PC-3 (cell line): Measurements from ENCODE around the gene FARS2. TPM values are rescaled to one million over a fixed set of nuclear protein-coding genes. Genes with fewer than 3 reads are reported as not detected.

Source experiments
- ATAC-seq: fragments of 200-7000 bp; cut with Tn5 transposase; 2 replicates; pipeline ENCODE4 v1.9.1; 2020; ENCODE audit warnings: mild to moderate bottlenecking, moderate library complexity
- BruUV-seq: library from RNA; stranded (reverse); fragments of 400-500 nt; replicated peaks from 2 replicates; lab custom pipeline; 2021; lab: Mats Ljungman, UMichigan
- CTCF ChIA-PET: fragments of 300-600 bp; sonication (Branson Sonifier 250); formaldehyde crosslinking; loops from one replicate; lab custom pipeline; 2022; ENCODE audit warnings: antibody characterized with exemption; lab: Charles Lee
- POLR2A ChIA-PET: fragments of 300-600 bp; sonication (Branson Sonifier 250); formaldehyde crosslinking; loops from one replicate; lab custom pipeline; 2022; ENCODE audit warnings: antibody characterized with exemption; ENCODE audit not compliant: unreplicated experiment; lab: Charles Lee
- DNase-seq: peaks from one replicate; pipeline ENCODE4 v3.0.0-alpha.2; 2015
- H2AFZ ChIP-seq: fragments of 300-600 bp; sonication (generic); 2 replicates; pipeline ENCODE4 v1.6.0; 2016; ENCODE audit warnings: antibody characterized with exemption, low read length
- H3F3A ChIP-seq: fragments of 300-600 bp; sonication (generic); one replicate; pipeline ENCODE4 v1.6.0; 2017; ENCODE audit warnings: antibody characterized with exemption, low read length, control low read depth, mild to moderate bottlenecking; ENCODE audit not compliant: unreplicated experiment
- H3K27ac ChIP-seq: fragments of 300-600 bp; sonication (generic); 2 replicates; pipeline ENCODE4 v1.5.1; 2016; ENCODE audit warnings: mild to moderate bottlenecking, low read length
- H3K27me3 ChIP-seq: fragments of 300-600 bp; sonication (generic); 2 replicates; pipeline ENCODE4 v1.6.1; 2016; ENCODE audit warnings: low read length, mixed read lengths
- H3K36me3 ChIP-seq: fragments of 300-600 bp; sonication (generic); 2 replicates; pipeline ENCODE4 v1.6.1; 2016; ENCODE audit warnings: low read depth, mixed run types, low read length, mixed read lengths
- H3K4me1 ChIP-seq: fragments of 300-600 bp; sonication (generic); 2 replicates; pipeline ENCODE4 v1.5.1; 2016; ENCODE audit warnings: low read length; ENCODE audit not compliant: insufficient read depth
- H3K4me2 ChIP-seq: fragments of 300-600 bp; sonication (generic); 2 replicates; pipeline ENCODE4 v1.6.0; 2016; ENCODE audit warnings: low read length
- H3K4me3 ChIP-seq: fragments of 300-600 bp; sonication (generic); 2 replicates; pipeline ENCODE4 v1.5.1; 2016; ENCODE audit warnings: mild to moderate bottlenecking, low read length, mixed read lengths
- H3K79me2 ChIP-seq: fragments of 300-600 bp; sonication (generic); 2 replicates; pipeline ENCODE4 v1.6.1; 2017; ENCODE audit warnings: low read length, mixed read lengths
- H3K9ac ChIP-seq: fragments of 300-600 bp; sonication (generic); 2 replicates; pipeline ENCODE4 v1.6.0; 2016; ENCODE audit warnings: mild to moderate bottlenecking, low read length
- H3K9me2 ChIP-seq: fragments of 300-600 bp; sonication (generic); replicated peaks from 2 replicates; pipeline ENCODE4 v1.6.1; 2016; ENCODE audit warnings: mixed run types, low read length, mixed read lengths
- H3K9me3 ChIP-seq: fragments of 300-600 bp; sonication (generic); 2 replicates; pipeline ENCODE4 v1.6.1; 2016; ENCODE audit warnings: low read length, mixed read lengths
- H4K20me1 ChIP-seq: fragments of 300-600 bp; sonication (generic); 2 replicates; pipeline ENCODE4 v1.6.1; 2016; ENCODE audit warnings: low read length, mixed read lengths
- CTCF ChIP-seq: fragments of 300-600 bp; sonication (generic); conservative IDR thresholded peaks from 2 replicates; pipeline ENCODE4 v1.5.1; 2017; ENCODE audit warnings: antibody characterized with exemption, low read depth, mild to moderate bottlenecking, low read length
- EZH2phosphoT487 ChIP-seq: fragments of 300-600 bp; sonication (generic); IDR thresholded peaks from 2 replicates; pipeline ENCODE4 v1.6.1; 2018; ENCODE audit warnings: mild to moderate bottlenecking, antibody characterized with exemption, low read length, borderline replicate concordance
- intact Hi-C: fragments of 100-400 bp; cut with micrococcal nuclease; formaldehyde crosslinking; loops from 2 replicates; pipeline ENCODE4 v1.9.0; 2023
- total RNA-seq: library from RNA; depleted of rRNA; stranded (reverse); fragments of >200 nt; gene quantifications from 2 replicates; pipeline ENCODE4 v1.2.3, GENCODE V29; 2014

FARS2 gene
- total RNA-seq, 1 experiment from 2014 or later: 23.0 TPM

- TF ChIP-seq CTCF (no peak), EZH2phosphoT487 (no peak)
- no peaks in the 10 kb centered on the region for H3K9me2 ChIP-seq
- no peak overlapping the region for H3K27ac ChIP-seq
- H3K4me3 ChIP-seq: no peak overlapping the region
- H3K4me1 ChIP-seq: peaks cover 33% of the 10 kb centered on the region
- no peak overlapping the region for H3K9ac ChIP-seq
- no peaks in the 10 kb centered on the region for H3K36me3 ChIP-seq
- no peak for DNase-seq
- H4K20me1 ChIP-seq: no peaks in the 10 kb centered on the region
- no peak overlapping the region for H2AFZ ChIP-seq
- BruUV-seq: no TSS peak
- ChIA-PET CTCF (no interaction called here), POLR2A (no interaction called here)
- H3K79me2 ChIP-seq: no peaks in the 10 kb centered on the region
- no peak overlapping the region for H3K4me2 ChIP-seq
- H3K27me3 ChIP-seq: no peaks in the 10 kb centered on the region
- ATAC-seq: no peak
- no peaks in the 10 kb centered on the region for H3K9me3 ChIP-seq
- intact Hi-C loops: no loop called here
- no peaks in the 10 kb centered on the region for H3F3A ChIP-seq
Measured at GRCh38 chr6:5469101-5469846, 208.0 kb downstream of the FARS2 start.

- intact Hi-C loops: loop anchor here (1.0 to 5.0 kb wide), 7 partner anchors 27 to 1076 kb away; no protein-coding TSS in a partner anchor
- H3K9ac ChIP-seq: peak overlapping the region; percentile 50
Measured at GRCh38 chr6:5471044-5471443, 209.7 kb downstream of the FARS2 start.

More at GRCh38 chr6:5471044-5471443, 209.7 kb downstream of the FARS2 start:
- ChIA-PET CTCF (interaction anchor here (0.6 to 1.2 kb wide), 10 partner anchors 13 to 396 kb away, joined by 3 to 13 read pairs (median 4); no protein-coding TSS in a partner anchor), POLR2A (no interaction called here)
- no peak overlapping the region for H3K4me3 ChIP-seq
- no peaks in the 10 kb centered on the region for H3K27me3 ChIP-seq
- no peaks in the 10 kb centered on the region for H3K9me2 ChIP-seq
- H3K79me2 ChIP-seq: no peaks in the 10 kb centered on the region
- DNase-seq (peak; percentile 74), ATAC-seq (peak; percentile 72)
- 0 out of 2 replicates have a peak overlapping the region, but pooled peaks have one; percentile 40 for H2AFZ ChIP-seq
- H3K4me2 ChIP-seq: peak overlapping the region; percentile 58
- H3K27ac ChIP-seq: peak overlapping the region; percentile 78
- H3K36me3 ChIP-seq: no peaks in the 10 kb centered on the region
- no TSS peak for BruUV-seq
- H3K9me3 ChIP-seq: no peaks in the 10 kb centered on the region
- H4K20me1 ChIP-seq: no peaks in the 10 kb centered on the region
- TF ChIP-seq EZH2phosphoT487: no peak
- TF ChIP-seq CTCF: peak; percentile 97
- peaks cover 30% of the 10 kb centered on the region for H3K4me1 ChIP-seq
- H3F3A ChIP-seq: no peaks in the 10 kb centered on the region
